ENCODE results near the gene STING1. TPM values are rescaled to one million over a fixed set of nuclear protein-coding genes. Genes with fewer than 3 reads are reported as not detected.

Gene STING1
- total RNA-seq, 1 donor from 2014 or later: 36.9 TPM

- no peak for DNase-seq
Observed at GRCh38 chr5:139435676-139436075, 46.9 kb downstream of the STING1 start.

DNA sequence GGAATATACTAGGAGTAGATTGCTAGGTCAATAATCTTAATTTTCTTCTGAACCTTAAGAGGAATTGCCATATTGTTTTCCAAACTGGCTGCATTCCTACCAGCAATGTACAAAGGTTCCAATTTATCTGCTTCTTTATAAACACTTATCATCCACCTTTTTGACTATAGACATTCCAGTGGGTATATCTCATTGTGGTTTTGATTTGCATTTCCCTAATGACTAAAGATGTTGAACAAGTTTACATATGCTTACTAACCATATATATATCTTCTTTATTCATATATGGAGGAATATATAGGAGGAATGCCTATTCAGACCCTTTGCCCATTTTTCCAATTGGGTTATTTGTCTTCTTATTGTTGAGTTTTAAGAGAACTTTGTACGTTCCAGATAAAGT, 50.9 kb downstream of the STING1 start:
- DNase-seq: no peak

GRCh38 chr5:139430015-139430414, 52.5 kb downstream of the STING1 start:
- DNase-seq: no peak

DNA sequence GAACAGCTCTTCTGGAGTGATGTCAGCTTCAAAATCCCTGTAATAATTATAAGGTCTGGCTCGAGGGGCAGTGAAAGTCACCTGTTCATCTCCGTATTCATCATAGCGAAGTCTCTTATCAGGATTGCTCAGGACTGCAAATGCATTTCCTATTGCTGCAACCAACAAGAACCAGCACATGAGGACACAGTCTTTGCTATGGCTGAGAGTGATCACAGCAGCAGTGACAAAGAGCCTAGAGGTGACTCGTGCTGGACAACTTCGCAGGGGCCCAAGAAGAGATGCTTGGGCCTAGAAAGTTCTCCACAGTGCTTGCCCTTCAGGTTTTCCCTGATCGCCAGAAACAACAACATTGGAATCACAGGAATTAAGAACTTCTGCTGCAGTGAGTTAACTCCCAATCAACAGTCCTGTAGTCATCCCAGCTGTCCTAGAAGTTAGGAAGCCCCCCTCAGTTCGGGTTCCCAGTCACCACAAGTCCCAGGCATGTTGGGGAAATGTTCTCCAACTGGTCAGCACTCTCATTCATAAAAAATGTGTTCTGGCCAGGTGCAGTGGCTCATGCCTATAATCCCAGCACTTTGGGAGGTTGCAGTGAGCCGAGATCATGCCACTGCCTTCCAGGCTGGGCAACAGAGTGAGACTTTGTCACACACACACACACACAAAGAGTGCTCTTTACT, 56.2 kb downstream of the STING1 start:
- no peak for DNase-seq

Other genes with a start within 250 kb of the STING1 start
- gene MATR3, start 189.0 kb downstream of the STING1 start, total RNA-seq: 301 and 445 TPM in 2 replicates
- 110 and 137 TPM in 2 replicates for gene PAIP2, start 140.9 kb downstream of the STING1 start, total RNA-seq
- gene SLC23A1, start 99.5 kb downstream of the STING1 start, total RNA-seq: not detected in 2 replicates
- gene MZB1, start 92.8 kb downstream of the STING1 start, total RNA-seq: 0.14 TPM in 1 of 2 replicates, not detected in the other
- 6.1 and 9.2 TPM in 2 replicates for gene PROB1, start 87.7 kb downstream of the STING1 start, total RNA-seq
- 8.0 and 10.0 TPM in 2 replicates for gene SPATA24, start 78.7 kb downstream of the STING1 start, total RNA-seq
- gene DNAJC18, start 43.2 kb downstream of the STING1 start, total RNA-seq: 8.6 and 9.0 TPM in 2 replicates
- 404 and 423 TPM in 2 replicates for gene ECSCR, start 20.0 kb downstream of the STING1 start, total RNA-seq
- gene SMIM33, start 11.8 kb downstream of the STING1 start, total RNA-seq: not detected in 2 replicates
- 68.5 and 71.6 TPM in 2 replicates for gene UBE2D2, start 78.6 kb upstream of the STING1 start, total RNA-seq
- 29.6 and 36.1 TPM in 2 replicates for gene CXXC5, start 165.6 kb upstream of the STING1 start, total RNA-seq

Data from dermis blood vessel endothelial cell (primary cell).